GM12878 (cell line): ENCODE data around the gene XRCC4. TPM values are rescaled to one million over a fixed set of nuclear protein-coding genes. Genes with fewer than 3 reads are reported as not detected.

Source experiments
- ATAC-seq: fragments of 200-7000 bp; cut with Tn5 transposase; 3 replicates; pipeline ENCODE4 v1.9.1; 2020; ENCODE audit warnings: mild to moderate bottlenecking, moderate library complexity
- BruUV-seq: library from RNA; stranded (reverse); fragments of 400-500 nt; replicated peaks from 2 replicates; lab custom pipeline; 2021; lab: Mats Ljungman, UMichigan
- CTCF ChIA-PET: fragments of 300-600 bp; sonication (Branson Sonifier 250); formaldehyde crosslinking; extraction: SDS; loops from one replicate; lab custom pipeline; 2021; ENCODE audit warnings: inconsistent platforms; lab: Yijun Ruan, JAX
- POLR2A ChIA-PET: fragments of 350-600 bp; formaldehyde crosslinking; extraction: SDS; loops from one replicate; lab custom pipeline; 2021; ENCODE audit warnings: inconsistent platforms; lab: Charles Lee
- RAD21 ChIA-PET: fragments of 300-600 bp; sonication (Branson Sonifier 250); formaldehyde crosslinking; loops from one replicate; lab custom pipeline; 2023; ENCODE audit warnings: antibody characterized with exemption; ENCODE audit not compliant: unreplicated experiment; lab: Charles Lee
- SMC1A ChIA-PET: fragments of 300-600 bp; sonication (Branson Sonifier 250); formaldehyde crosslinking; loops from one replicate; lab custom pipeline; 2023; ENCODE audit not compliant: unreplicated experiment, uncharacterized antibody; lab: Charles Lee
- DNase-seq: peaks from one replicate; pipeline ENCODE4 v3.0.0-alpha.2; 2011; ENCODE audit warnings: low read depth, low spot score
- FAIRE-seq: peaks from 3 replicates; lab custom pipeline; 2011; peaks lifted over from hg19 to GRCh38; lab: Jason Lieb, UNC
- H2AFZ ChIP-seq: 2 replicates; pipeline ENCODE4 v1.6.0; 2011; ENCODE audit warnings: low read depth, low read length, control low read depth; ENCODE audit not compliant: control insufficient read depth
- H3K27ac ChIP-seq: 2 replicates; pipeline ENCODE4 v1.5.1; 2011; ENCODE audit warnings: control low read depth; ENCODE audit not compliant: control insufficient read depth, insufficient read depth
- H3K27me3 ChIP-seq, 2 experiments: replicated peaks in 1 of 2; 2 replicates each; pipeline versions ENCODE4 v1.6.0 to v1.6.1; 2011; ENCODE audit warnings: low read length in 1 of 2; ENCODE audit not compliant: control insufficient read depth in 2 of 2, insufficient read depth in 2 of 2
- H3K36me3 ChIP-seq, 2 experiments: 2 replicates each; pipeline ENCODE4 v1.5.1; 2011; ENCODE audit warnings: low read length in 1 of 2; ENCODE audit not compliant: control insufficient read depth in 2 of 2, insufficient read depth in 2 of 2
- H3K4me1 ChIP-seq: 2 replicates; pipeline ENCODE4 v1.6.1; 2011; ENCODE audit warnings: mild to moderate bottlenecking, low read length, moderate library complexity, mixed read lengths; ENCODE audit not compliant: control insufficient read depth, insufficient read depth
- H3K4me2 ChIP-seq: 2 replicates; pipeline ENCODE4 v1.6.0; 2011; ENCODE audit warnings: control low read depth; ENCODE audit not compliant: control insufficient read depth, insufficient read depth
- H3K4me3 ChIP-seq: fragments of 200-600 bp; sonication (generic); 2 replicates; pipeline ENCODE4 v1.5.1; 2016
- H3K79me2 ChIP-seq: 2 replicates; pipeline ENCODE4 v1.6.0; 2011; ENCODE audit warnings: low read length; ENCODE audit not compliant: control insufficient read depth, insufficient read depth
- H3K9ac ChIP-seq: 2 replicates; pipeline ENCODE4 v1.8.0; 2011; ENCODE audit warnings: low read length, control low read depth, mixed read lengths; ENCODE audit not compliant: control insufficient read depth, insufficient read depth
- H3K9me3 ChIP-seq: replicated peaks from 3 replicates; pipeline ENCODE4 v1.5.1; 2011; ENCODE audit warnings: mild to moderate bottlenecking, low read length; ENCODE audit not compliant: control insufficient read depth, insufficient read depth
- H4K20me1 ChIP-seq: 2 replicates; pipeline ENCODE4 v1.6.0; 2011; ENCODE audit not compliant: control insufficient read depth, insufficient read depth
- CUX1 ChIP-seq: IDR thresholded peaks from 2 replicates; pipeline ENCODE4 v1.6.1; 2012; ENCODE audit warnings: improper control_type of control experiment, low read depth, low read length; ENCODE audit not compliant: insufficient replicate concordance
- HCFC1 ChIP-seq: fragments of 150-350 bp; IDR thresholded peaks from 2 replicates; pipeline ENCODE4 v1.6.1; 2014; ENCODE audit warnings: low read length
- KAT2A ChIP-seq: conservative IDR thresholded peaks from 2 replicates; pipeline ENCODE4 v1.6.1; 2011; ENCODE audit warnings: low read depth, low read length; ENCODE audit not compliant: control insufficient read depth
- MXI1 ChIP-seq: fragments of 150-350 bp; IDR thresholded peaks from 2 replicates; pipeline ENCODE4 v1.6.1; 2011; ENCODE audit warnings: low read depth, mild to moderate bottlenecking, inconsistent platforms, low read length, improper control_type of control experiment
- PAX5 ChIP-seq: IDR thresholded peaks from 2 replicates; pipeline ENCODE4 v1.6.1; 2011; ENCODE audit warnings: low read depth, low read length, borderline replicate concordance
- RAD21 ChIP-seq: IDR thresholded peaks from 2 replicates; pipeline ENCODE4 v1.6.1; 2011; ENCODE audit warnings: mild to moderate bottlenecking, low read depth, low read length, moderate library complexity; ENCODE audit not compliant: insufficient read depth
- SIN3A ChIP-seq: IDR thresholded peaks from 2 replicates; pipeline ENCODE4 v1.6.1; 2012; ENCODE audit warnings: low read depth, low read length, improper control_type of control experiment
- SRF ChIP-seq, 2 experiments: IDR thresholded peaks; 2 replicates each; pipeline ENCODE4 v1.6.1; 2011; ENCODE audit warnings: low read depth in 2 of 2, low read length in 2 of 2, mild to moderate bottlenecking in 1 of 2, moderate library complexity in 1 of 2
- ZBTB40 ChIP-seq: fragments of 450-650 bp; IDR thresholded peaks from 2 replicates; pipeline ENCODE4 v1.6.1; 2016; ENCODE audit warnings: mild to moderate bottlenecking, moderate library complexity, borderline replicate concordance
- ZNF274 ChIP-seq: IDR thresholded peaks from one replicate; pipeline ENCODE4 v1.8.0; 2011; ENCODE audit not compliant: insufficient read length, insufficient read depth
- ZNF592 ChIP-seq: fragments of 450-650 bp; IDR thresholded peaks from 2 replicates; pipeline ENCODE4 v1.6.1; 2017; ENCODE audit warnings: mild to moderate bottlenecking, moderate library complexity
- WGBS: methylation state at CpG from one replicate; pipeline ENCODE4 v1.1.6; 2016; ENCODE audit warnings: low lambda C conversion rate; ENCODE audit not compliant: insufficient replicate concordance, insufficient coverage; ENCODE audit errors: missing lambda C conversion rate; 5-methylcytosine and 5-hydroxymethylcytosine counted together
- in situ Hi-C: fragments of 300-500 bp; cut with MboI; formaldehyde crosslinking; loops from 9 replicates; pipeline ENCODE4 v1.14.3; 2018; ENCODE audit warnings: mixed read lengths
- intact Hi-C: fragments of 100-400 bp; cut with micrococcal nuclease; formaldehyde crosslinking; loops from one replicate; pipeline ENCODE4 v1.14.2; 2022; ENCODE audit not compliant: unreplicated experiment
- polyA plus RNA-seq, 11 experiments: library from polyadenylated mRNA; depleted of rRNA in 4 of 11; unstranded in 6 of 11; stranded (reverse) in 5 of 11; fragments of >200 nt; fragmentation: Nextera tagmentation in 4 of 11; fragmentation: Illumina TruSeq in 1 of 11; extraction: Ambion mirVana in 4 of 11; extraction: Trizol in 1 of 11; gene quantifications; 1 replicate in 1 of 11; 2 replicates in 10 of 11; pipeline versions ENCODE4 v1.2.1 to v1.2.3, GENCODE V29; 2011 to 2016; ENCODE audit warnings: inconsistent platforms in 2 of 11, missing spikeins in 2 of 11, low read depth in 1 of 11
- total RNA-seq, 4 experiments: library from RNA; depleted of rRNA in 3 of 4; stranded (reverse); fragments of >200 nt in 3 of 4; fragmentation: Illumina TruSeq in 1 of 4; extraction: Trizol in 1 of 4; gene quantifications; 2 replicates each; pipeline versions ENCODE4 v1.2.1 to v1.2.3, GENCODE V29; 2013 to 2021

Gene XRCC4
- total and polyA plus RNA-seq, 10 of the 15 experiments (the other 5 are each of a cell fraction or from before 2014, with no cell fraction given) = 12.1 to 53.6 (median 25.8) TPM

- ChIA-PET CTCF (interaction anchor here (1.0 kb wide), 1 partner anchor 8 kb away, joined by 3 read pairs; no protein-coding TSS in a partner anchor), POLR2A (no interaction called here), RAD21 (no interaction called here), SMC1A (no interaction called here)
- BruUV-seq = no TSS peak
- no peak overlapping the region for H2AFZ ChIP-seq
- DNase-seq (no peak), FAIRE-seq (no peak), ATAC-seq (no peak)
- H3K9ac ChIP-seq = no peak overlapping the region
- no peak overlapping the region for H3K27ac ChIP-seq
- no peaks in the 10 kb centered on the region for H3K36me3 ChIP-seq
- H3K79me2 ChIP-seq = no peaks in the 10 kb centered on the region
- no peaks in the 10 kb centered on the region for H4K20me1 ChIP-seq
- no peaks in the 10 kb centered on the region for H3K27me3 ChIP-seq
- intact Hi-C loops = no loop called here
- H3K4me3 ChIP-seq = no peak overlapping the region
- no peak overlapping the region for H3K4me2 ChIP-seq
- H3K4me1 ChIP-seq = 0 out of 2 replicates have a peak, but pooled peaks cover 4% of the 10 kb centered on the region
- 90% methylated on average over 1 of the region's 1 CpG for WGBS
- H3K9me3 ChIP-seq = peaks cover 4% of the 10 kb centered on the region; the same call in 1 of the 3 replicates
- in situ Hi-C loops = no loop called here
- no peak for TF ChIP-seq RAD21
- TF ChIP-seq HCFC1 = no peak
- no peak for TF ChIP-seq KAT2A
- no peak for TF ChIP-seq SRF (IDR thresholded peaks at IDR 0.05; ENCODE audit: low read depth in 2 of 2, low read length in 2 of 2)
- TF ChIP-seq SIN3A = no peak
- no peak for TF ChIP-seq ZNF274
- TF ChIP-seq ZBTB40 = no peak
- TF ChIP-seq MXI1 = no peak
- no peak for TF ChIP-seq CUX1
- no peak for TF ChIP-seq ZNF592
- no peak for TF ChIP-seq PAX5
Observed at GRCh38 chr5:83353774-83354173, 276.4 kb downstream of the XRCC4 start.
